SU-DHL-6 (cell line): ENCODE data around the gene SPATA31E1.
"Not testable (repeated sequence)": the region's sequence is repeated elsewhere in the genome, so short reads cannot be mapped to it uniquely, and the experiment has no call there.

Source experiments
- CTCF ChIP-seq: fragments of 200-600 bp; sonication (generic); IDR thresholded peaks from one replicate; pipeline ENCODE4 v1.5.1; 2017; ENCODE audit warnings: antibody characterized with exemption, mild to moderate bottlenecking, low read length, moderate library complexity; ENCODE audit not compliant: insufficient read depth, poor library complexity, severe bottlenecking
- EZH2phosphoT487 ChIP-seq: fragments of 200-600 bp; sonication (generic), shearing (Covaris generic); conservative IDR thresholded peaks from 2 replicates; pipeline ENCODE4 v1.6.1; 2018; ENCODE audit warnings: mild to moderate bottlenecking, antibody characterized with exemption, low read length, moderate library complexity, mixed read lengths

- not testable (repeated sequence) for TF ChIP-seq CTCF, EZH2phosphoT487
These were observed 38.9 kb downstream of the SPATA31E1 start for GRCh38 chr9:87921561-87921960.
